Endodermal cell (in vitro differentiated cells): Measurements from ENCODE around the gene PRRT4. TPM values are rescaled to one million over a fixed set of nuclear protein-coding genes. Genes with fewer than 3 reads are reported as not detected.

Experiments used
- DNase-seq: peaks from one replicate; pipeline ENCODE4 v3.0.0-alpha.2; 2017
- H3K27ac ChIP-seq: 2 replicates; pipeline ENCODE4 v1.5.1; 2013; ENCODE audit warnings: mild to moderate bottlenecking, low read depth, low read length, moderate library complexity
- H3K27me3 ChIP-seq: 2 replicates; pipeline ENCODE4 v1.6.1; 2013; ENCODE audit warnings: mild to moderate bottlenecking, low read length, moderate library complexity; ENCODE audit not compliant: insufficient read depth, control insufficient read depth, poor library complexity, severe bottlenecking
- H3K36me3 ChIP-seq: 2 replicates; pipeline ENCODE4 v1.7.0; 2013; ENCODE audit warnings: mild to moderate bottlenecking, low read length, moderate library complexity; ENCODE audit not compliant: control insufficient read depth, insufficient read depth
- H3K4me1 ChIP-seq: one replicate; pipeline ENCODE4 v1.7.0; 2013; ENCODE audit warnings: low read length; ENCODE audit not compliant: control insufficient read depth, insufficient read depth
- H3K4me3 ChIP-seq: 2 replicates; pipeline ENCODE4 v1.5.1; 2013; ENCODE audit warnings: mild to moderate bottlenecking, low read length, moderate library complexity
- H3K9ac ChIP-seq: 2 replicates; pipeline ENCODE4 v1.6.1; 2013; ENCODE audit warnings: mild to moderate bottlenecking, low read length, moderate library complexity; ENCODE audit not compliant: poor library complexity, severe bottlenecking; ENCODE audit errors: extremely low read depth
- H3K9me3 ChIP-seq: 2 replicates; pipeline ENCODE4 v1.6.1; 2013; ENCODE audit warnings: mild to moderate bottlenecking, low read length, moderate library complexity; ENCODE audit not compliant: control insufficient read depth
- H3K27ac Mint-ChIP-seq: 2 replicates; pipeline ENCODE4 v1.8.0; 2020; ENCODE audit warnings: mixed read lengths
- H3K27me3 Mint-ChIP-seq: 2 replicates; pipeline ENCODE4 v1.8.0; 2021; ENCODE audit warnings: mild to moderate bottlenecking, mixed read lengths; ENCODE audit not compliant: insufficient read depth
- H3K36me3 Mint-ChIP-seq: 2 replicates; pipeline ENCODE4 v1.8.0; 2020; ENCODE audit warnings: low read depth, mixed read lengths
- H3K4me1 Mint-ChIP-seq: 2 replicates; pipeline ENCODE4 v1.8.0; 2020; ENCODE audit warnings: mixed read lengths
- H3K4me3 Mint-ChIP-seq: 2 replicates; pipeline ENCODE4 v1.8.0; 2020; ENCODE audit warnings: mild to moderate bottlenecking, moderate library complexity, mixed read lengths
- H3K9me3 Mint-ChIP-seq: 2 replicates; pipeline ENCODE4 v1.8.0; 2020; ENCODE audit warnings: mild to moderate bottlenecking, mixed read lengths
- WGBS, 2 experiments: methylation state at CpG; one replicate each; pipeline versions ENCODE4 v1.1.5 to v1.1.7; 2013; ENCODE audit warnings: missing lambda C conversion rate in 2 of 2, mixed read lengths in 1 of 2; ENCODE audit not compliant: insufficient coverage in 1 of 2, insufficient read length in 1 of 2; 5-methylcytosine and 5-hydroxymethylcytosine counted together
- total RNA-seq, 2 donors: library from RNA; stranded (reverse); fragmentation: NEBNext Ultra II Directional in 1 of 2; extraction: Animal tissue kit (Norgen Biotek cat#: 25700) in 1 of 2; gene quantifications; 2 replicates in 1 of 2; 3 replicates in 1 of 2; pipeline ENCODE4 v1.2.1, GENCODE V29; 2021
- TF ChIP-seq, protein P1 (sequence below): fragments of 200-600 bp; sonication (generic); conservative IDR thresholded peaks from 2 replicates; pipeline ENCODE4 v1.5.0; 2021; ENCODE audit warnings: antibody characterized with exemption, mild to moderate bottlenecking

The PRRT4 gene
- total RNA-seq, 2 donors from 2014 or later, result 0.18 TPM; not detected in 1

DNA sequence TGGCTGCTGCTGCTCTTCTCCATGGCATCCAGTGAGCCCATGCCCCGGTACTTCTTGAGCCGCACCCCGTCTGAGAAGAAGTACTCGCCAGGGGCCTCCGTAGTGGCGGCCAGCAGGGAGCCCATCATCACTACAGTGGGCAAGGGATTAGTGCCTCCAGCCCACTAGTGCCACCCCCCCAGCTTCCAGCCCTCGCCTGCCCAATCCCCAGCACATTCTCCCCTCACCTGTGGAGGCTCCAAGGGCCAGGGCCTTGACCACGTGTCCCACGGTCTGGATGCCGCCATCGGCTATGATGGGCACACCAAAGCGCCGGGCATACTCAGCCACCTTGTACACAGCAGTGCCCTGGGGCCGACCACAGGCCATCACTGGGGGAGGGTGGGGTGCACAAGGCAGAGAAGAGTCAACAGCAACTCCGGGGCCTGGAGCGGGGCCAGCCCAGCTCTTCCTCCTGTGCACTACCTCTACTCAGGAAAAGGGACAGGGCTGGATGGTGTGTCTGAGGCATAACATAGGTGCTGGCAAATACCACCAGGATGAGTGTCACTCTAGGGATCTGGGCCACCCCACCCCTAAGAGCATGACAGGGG is 33.5 kb upstream of the PRRT4 start:
- H3K9ac ChIP-seq, result no peak overlapping the region

DNA sequence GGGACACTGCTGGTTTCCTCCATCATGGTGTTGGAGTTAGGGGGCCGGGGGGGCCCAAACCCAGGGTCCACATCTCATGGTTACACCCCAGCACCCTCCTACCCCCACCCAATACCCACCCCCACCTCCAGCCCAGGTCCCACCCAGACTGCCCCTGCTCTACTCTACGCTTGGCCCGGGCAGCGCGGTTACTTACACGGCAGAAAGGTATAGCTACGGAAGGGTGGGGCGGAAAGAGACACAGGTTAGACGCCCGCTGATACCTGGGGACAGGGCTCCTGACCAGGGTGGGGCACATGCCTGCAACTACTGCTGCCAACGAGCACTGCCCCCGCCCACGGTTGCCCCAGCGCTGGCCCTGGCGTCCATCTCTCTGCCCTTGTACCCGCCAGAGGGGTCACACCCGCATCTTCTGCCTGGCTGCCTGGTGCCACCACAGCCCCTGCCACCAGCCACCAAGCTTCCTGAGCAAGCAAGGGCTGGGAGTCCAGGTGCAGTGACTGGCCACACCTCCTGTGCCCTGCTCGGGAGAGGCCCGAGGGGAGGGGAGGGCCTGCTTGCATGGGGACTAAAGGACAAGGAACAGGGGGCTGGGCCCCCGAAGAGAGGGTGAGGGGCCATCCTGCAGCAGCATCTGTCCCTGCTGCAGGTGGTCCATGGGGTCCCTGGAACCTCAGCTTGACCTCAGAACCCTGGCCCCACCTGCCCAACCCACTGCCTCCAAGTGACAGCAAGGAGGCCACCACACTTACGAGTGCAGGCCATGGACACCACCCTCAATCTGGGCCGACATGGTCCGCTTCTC is 32.2 kb upstream of the PRRT4 start:
- Histone ChIP-seq H3K9ac (no peak overlapping the region), H3K27me3 (peaks cover 5% of the 10 kb centered on the region), H3K4me3 (no peak overlapping the region), H3K36me3 (no peaks in the 10 kb centered on the region), H3K4me1 (no peaks in the 10 kb centered on the region), H3K9me3 (no peaks in the 10 kb centered on the region), H3K27ac (no peak overlapping the region)
- H3K4me3 Mint-ChIP-seq, result no peak overlapping the region
- H3K4me1 Mint-ChIP-seq, result no peaks in the 10 kb centered on the region
- TF ChIP-seq, protein P1, sequence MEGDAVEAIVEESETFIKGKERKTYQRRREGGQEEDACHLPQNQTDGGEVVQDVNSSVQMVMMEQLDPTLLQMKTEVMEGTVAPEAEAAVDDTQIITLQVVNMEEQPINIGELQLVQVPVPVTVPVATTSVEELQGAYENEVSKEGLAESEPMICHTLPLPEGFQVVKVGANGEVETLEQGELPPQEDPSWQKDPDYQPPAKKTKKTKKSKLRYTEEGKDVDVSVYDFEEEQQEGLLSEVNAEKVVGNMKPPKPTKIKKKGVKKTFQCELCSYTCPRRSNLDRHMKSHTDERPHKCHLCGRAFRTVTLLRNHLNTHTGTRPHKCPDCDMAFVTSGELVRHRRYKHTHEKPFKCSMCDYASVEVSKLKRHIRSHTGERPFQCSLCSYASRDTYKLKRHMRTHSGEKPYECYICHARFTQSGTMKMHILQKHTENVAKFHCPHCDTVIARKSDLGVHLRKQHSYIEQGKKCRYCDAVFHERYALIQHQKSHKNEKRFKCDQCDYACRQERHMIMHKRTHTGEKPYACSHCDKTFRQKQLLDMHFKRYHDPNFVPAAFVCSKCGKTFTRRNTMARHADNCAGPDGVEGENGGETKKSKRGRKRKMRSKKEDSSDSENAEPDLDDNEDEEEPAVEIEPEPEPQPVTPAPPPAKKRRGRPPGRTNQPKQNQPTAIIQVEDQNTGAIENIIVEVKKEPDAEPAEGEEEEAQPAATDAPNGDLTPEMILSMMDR, result no peak
- no peaks in the 10 kb centered on the region for H3K9me3 Mint-ChIP-seq
- WGBS, 2 experiments, result 93 to 98% methylated on average over 11 to 22 of the region's 23 CpGs
- peaks cover 3% of the 10 kb centered on the region for H3K36me3 Mint-ChIP-seq
- H3K27me3 Mint-ChIP-seq, result peaks cover 13% of the 10 kb centered on the region
- DNase-seq, result no peak
- no peak overlapping the region for H3K27ac Mint-ChIP-seq

More for the DNA sequence above, 33.5 kb upstream of the PRRT4 start:
- TF ChIP-seq, protein P1, result no peak
- Mint-ChIP-seq H3K27ac (no peak overlapping the region), H3K27me3 (peaks cover 1% of the 10 kb centered on the region), H3K4me3 (no peak overlapping the region), H3K4me1 (no peaks in the 10 kb centered on the region), H3K9me3 (no peaks in the 10 kb centered on the region), H3K36me3 (peaks cover 3% of the 10 kb centered on the region)
- Histone ChIP-seq H3K4me3 (no peak overlapping the region), H3K27ac (no peak overlapping the region), H3K36me3 (no peaks in the 10 kb centered on the region), H3K27me3 (no peaks in the 10 kb centered on the region), H3K4me1 (no peaks in the 10 kb centered on the region), H3K9me3 (no peaks in the 10 kb centered on the region)
- no peak for DNase-seq
- WGBS, 2 experiments, result 90 to 100% methylated on average over 4 to 16 of the region's 16 CpGs

DNA sequence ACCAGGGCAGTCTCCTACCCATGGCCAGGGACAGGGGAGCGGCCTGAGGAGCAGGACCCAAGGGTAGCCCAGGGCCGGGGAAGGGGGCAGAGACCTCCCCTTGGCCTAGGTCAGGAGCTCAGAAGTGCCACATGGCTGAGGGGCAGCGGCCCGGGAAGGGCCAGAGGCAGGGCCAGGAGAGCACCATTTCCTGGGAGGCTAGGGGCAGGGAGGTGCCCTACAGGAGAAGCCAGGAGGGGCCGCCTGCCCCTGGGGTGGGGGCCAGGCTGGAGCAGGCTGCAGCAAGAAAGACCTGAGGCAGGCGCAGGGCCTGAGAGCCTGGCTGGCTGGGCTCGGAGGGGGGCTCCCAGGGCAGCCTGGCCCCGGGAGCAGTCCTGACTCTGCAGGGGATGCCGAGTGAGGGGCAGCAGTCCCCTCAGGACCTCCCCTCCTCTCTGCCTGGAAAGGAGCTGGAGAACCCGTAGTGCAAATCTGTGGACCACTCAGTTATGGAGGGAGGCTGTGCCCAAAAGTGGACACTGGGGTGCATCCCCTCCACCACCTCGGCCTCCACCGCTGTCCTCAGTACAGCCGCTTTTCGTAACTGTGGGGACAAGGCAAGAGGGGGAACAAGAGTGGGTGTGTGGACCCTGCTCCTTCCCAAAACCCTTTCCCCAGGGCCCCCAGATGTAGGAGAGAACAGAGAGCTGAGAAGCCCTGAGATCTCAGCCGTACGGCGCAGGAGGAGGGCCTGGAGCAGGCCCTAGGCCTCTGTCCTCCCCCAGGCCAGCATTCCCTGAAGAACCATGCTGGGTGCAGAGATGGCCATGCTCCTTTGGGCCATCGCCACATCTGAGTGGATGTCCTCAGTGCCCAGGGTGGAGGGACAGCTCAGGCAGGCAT is 31.2 kb upstream of the PRRT4 start:
- 92 to 93% methylated on average over 7 to 18 of the region's 18 CpGs for WGBS, 2 experiments
- Mint-ChIP-seq H3K27me3 (peaks cover 22% of the 10 kb centered on the region), H3K9me3 (no peaks in the 10 kb centered on the region), H3K36me3 (no peaks in the 10 kb centered on the region), H3K27ac (no peak overlapping the region), H3K4me1 (no peaks in the 10 kb centered on the region), H3K4me3 (no peak overlapping the region)
- Histone ChIP-seq H3K36me3 (no peaks in the 10 kb centered on the region), H3K9me3 (no peaks in the 10 kb centered on the region), H3K4me3 (no peak overlapping the region), H3K9ac (no peak overlapping the region), H3K27me3 (peaks cover 15% of the 10 kb centered on the region), H3K27ac (no peak overlapping the region), H3K4me1 (no peaks in the 10 kb centered on the region)
- DNase-seq, result no peak
- TF ChIP-seq, protein P1, result no peak
